ENCODE results near the gene KRT6A. TPM values are rescaled to one million over a fixed set of nuclear protein-coding genes. Genes with fewer than 3 reads are reported as not detected.

KRT6A gene
- total and polyA plus RNA-seq, 7 experiments from 2014 or later = not detected

GRCh38 chr12:52474212-52474611, 18.8 kb downstream of the KRT6A start:
- DNase-seq (no peak), ATAC-seq (no peak)
- H3K4me3 Mint-ChIP-seq = no peak overlapping the region
- Histone ChIP-seq H3K4me1 (ENCODE audit: control insufficient read depth in 2 of 2, insufficient read depth in 2 of 2, low read length in 2 of 2) (no peaks in the 10 kb centered on the region), H3K36me3 (ENCODE audit: control insufficient read depth in 2 of 3, insufficient read depth in 3 of 3, low read length in 3 of 3) (no peaks in the 10 kb centered on the region), H3K4me3 (ENCODE audit: low read length) (no peak overlapping the region), H3K27ac (ENCODE audit: low read depth, low read length) (no peak overlapping the region), H3K9me3 (ENCODE audit: control insufficient read depth in 2 of 3, low read length in 3 of 3) (no peaks in the 10 kb centered on the region), H3K27me3 (ENCODE audit: control insufficient read depth in 2 of 2, insufficient read depth in 2 of 2, low read length in 2 of 2) (no peaks in the 10 kb centered on the region)
- H3K27ac Mint-ChIP-seq = no peak overlapping the region
- H3K27me3 Mint-ChIP-seq = peaks cover 0 to 10% (median 9%) of the 10 kb centered on the region in 5 donors
- no peaks in the 10 kb centered on the region for H3K36me3 Mint-ChIP-seq
- no peaks in the 10 kb centered on the region for H3K4me1 Mint-ChIP-seq
- H3K9me3 Mint-ChIP-seq = peaks cover 0 to 4% (median 0%) of the 10 kb centered on the region in 11 donors
- CTCF ChIA-PET = no interaction called here
- intact Hi-C loops (cut with micrococcal nuclease) = no loop called here
- POLR2A ChIA-PET = no interaction called here

GRCh38 chr12:52473768-52474167, 19.3 kb downstream of the KRT6A start, which contains the start of gene KRT6C:
KRT6C (minus strand) TSS chr12:52473805; CDS start chr12:52473737, 68 bp downstream.
- peaks cover 0 to 4% (median 0%) of the 10 kb centered on the region in 11 donors for H3K9me3 Mint-ChIP-seq
- DNase-seq (no peak), ATAC-seq (no peak)
- no peaks in the 10 kb centered on the region for H3K36me3 Mint-ChIP-seq
- H3K27me3 Mint-ChIP-seq = peaks cover 2 to 10% (median 9%) of the 10 kb centered on the region in 5 donors
- no peak within 1 kb of the TSS for H3K4me3 Mint-ChIP-seq
- Histone ChIP-seq H3K27ac (ENCODE audit: low read depth, low read length) (no peak within 1 kb of the TSS), H3K9me3 (ENCODE audit: control insufficient read depth in 2 of 3, low read length in 3 of 3) (no peaks in the 10 kb centered on the region), H3K4me1 (ENCODE audit: control insufficient read depth in 2 of 2, insufficient read depth in 2 of 2, low read length in 2 of 2) (no peaks in the 10 kb centered on the region), H3K4me3 (ENCODE audit: low read length) (no peak within 1 kb of the TSS), H3K36me3 (ENCODE audit: control insufficient read depth in 2 of 3, insufficient read depth in 3 of 3, low read length in 3 of 3) (no peaks in the 10 kb centered on the region), H3K27me3 (ENCODE audit: control insufficient read depth in 2 of 2, insufficient read depth in 2 of 2, low read length in 2 of 2) (no peaks in the 10 kb centered on the region)
- intact Hi-C loops (cut with micrococcal nuclease) = no loop called here
- no peak within 1 kb of the TSS for H3K27ac Mint-ChIP-seq
- ChIA-PET CTCF (no interaction called here), POLR2A (no interaction called here)
- no peaks in the 10 kb centered on the region for H3K4me1 Mint-ChIP-seq

GRCh38 chr12:52469853-52470252, 23.2 kb downstream of the KRT6A start:
- H3K27ac ChIP-seq (ENCODE audit: low read depth, low read length) = no peak overlapping the region
- intact Hi-C loops (cut with micrococcal nuclease) = no loop called here
- ATAC-seq (no peak), DNase-seq (no peak)
- Mint-ChIP-seq H3K27ac (no peak overlapping the region), H3K27me3 (peaks cover 11 to 22% (median 14%) of the 10 kb centered on the region in 5 donors), H3K4me3 (no peak overlapping the region), H3K4me1 (no peaks in the 10 kb centered on the region), H3K9me3 (no peaks in the 10 kb centered on the region), H3K36me3 (no peaks in the 10 kb centered on the region)
- H3K9me3 ChIP-seq (ENCODE audit: control insufficient read depth in 2 of 3, low read length in 3 of 3) = no peaks in the 10 kb centered on the region
- no peaks in the 10 kb centered on the region for H3K4me1 ChIP-seq (ENCODE audit: control insufficient read depth in 2 of 2, insufficient read depth in 2 of 2, low read length in 2 of 2)
- H3K27me3 ChIP-seq (ENCODE audit: control insufficient read depth in 2 of 2, insufficient read depth in 2 of 2, low read length in 2 of 2) = no peaks in the 10 kb centered on the region
- CTCF ChIA-PET = no interaction called here
- H3K4me3 ChIP-seq (ENCODE audit: low read length) = no peak overlapping the region
- POLR2A ChIA-PET = no interaction called here
- H3K36me3 ChIP-seq (ENCODE audit: control insufficient read depth in 2 of 3, insufficient read depth in 3 of 3, low read length in 3 of 3) = no peaks in the 10 kb centered on the region

- no peaks in the 10 kb centered on the region for H3K9me3 ChIP-seq (ENCODE audit: control insufficient read depth in 2 of 3, low read length in 3 of 3)
- intact Hi-C loops (cut with micrococcal nuclease) = no loop called here
- Mint-ChIP-seq H3K9me3 (no peaks in the 10 kb centered on the region), H3K36me3 (no peaks in the 10 kb centered on the region), H3K27me3 (peaks cover 13 to 40% (median 22%) of the 10 kb centered on the region in 5 donors), H3K27ac (no peak overlapping the region), H3K4me1 (no peaks in the 10 kb centered on the region), H3K4me3 (no peak overlapping the region)
- ATAC-seq = no peak
- H3K4me3 ChIP-seq (ENCODE audit: low read length) = no peak overlapping the region
- no peaks in the 10 kb centered on the region for H3K4me1 ChIP-seq (ENCODE audit: control insufficient read depth in 2 of 2, insufficient read depth in 2 of 2, low read length in 2 of 2)
- CTCF ChIA-PET = no interaction called here
- POLR2A ChIA-PET = no interaction called here
- DNase-seq = no peak
- no peak overlapping the region for H3K27ac ChIP-seq (ENCODE audit: low read depth, low read length)
- no peaks in the 10 kb centered on the region for H3K36me3 ChIP-seq (ENCODE audit: control insufficient read depth in 2 of 3, insufficient read depth in 3 of 3, low read length in 3 of 3)
- no peaks in the 10 kb centered on the region for H3K27me3 ChIP-seq (ENCODE audit: control insufficient read depth in 2 of 2, insufficient read depth in 2 of 2, low read length in 2 of 2)
These were observed 28.2 kb downstream of the KRT6A start for GRCh38 chr12:52464897-52465296.

GRCh38 chr12:52461693-52462092, 31.4 kb downstream of the KRT6A start:
- no peak overlapping the region for H3K27ac Mint-ChIP-seq
- H3K27me3 Mint-ChIP-seq = peaks cover 8 to 54% (median 15%) of the 10 kb centered on the region in 5 donors
- ATAC-seq = no peak
- no peaks in the 10 kb centered on the region for H3K9me3 Mint-ChIP-seq
- H3K4me1 Mint-ChIP-seq = no peaks in the 10 kb centered on the region
- H3K36me3 ChIP-seq (ENCODE audit: control insufficient read depth in 2 of 3, insufficient read depth in 3 of 3, low read length in 3 of 3) = no peaks in the 10 kb centered on the region
- no peaks in the 10 kb centered on the region for H3K36me3 Mint-ChIP-seq
- no peaks in the 10 kb centered on the region for H3K9me3 ChIP-seq (ENCODE audit: control insufficient read depth in 2 of 3, low read length in 3 of 3)
- H3K4me1 ChIP-seq (ENCODE audit: control insufficient read depth in 2 of 2, insufficient read depth in 2 of 2, low read length in 2 of 2) = no peaks in the 10 kb centered on the region
- POLR2A ChIA-PET = no interaction called here
- H3K27me3 ChIP-seq (ENCODE audit: control insufficient read depth in 2 of 2, insufficient read depth in 2 of 2, low read length in 2 of 2) = no peaks in the 10 kb centered on the region
- DNase-seq = no peak
- intact Hi-C loops (cut with micrococcal nuclease) = no loop called here
- no peak overlapping the region for H3K4me3 Mint-ChIP-seq
- no peak overlapping the region for H3K27ac ChIP-seq (ENCODE audit: low read depth, low read length)
- CTCF ChIA-PET = no interaction called here
- H3K4me3 ChIP-seq (ENCODE audit: low read length) = no peak overlapping the region

GRCh38 chr12:52458861-52459260, 34.2 kb downstream of the KRT6A start:
- H3K27ac ChIP-seq (ENCODE audit: low read depth, low read length) = no peak overlapping the region
- DNase-seq (no peak), ATAC-seq (no peak)
- H3K4me3 Mint-ChIP-seq = no peak overlapping the region
- H3K9me3 ChIP-seq (ENCODE audit: control insufficient read depth in 2 of 3, low read length in 3 of 3) = no peaks in the 10 kb centered on the region
- H3K36me3 Mint-ChIP-seq = no peaks in the 10 kb centered on the region
- no peaks in the 10 kb centered on the region for H3K4me1 ChIP-seq (ENCODE audit: control insufficient read depth in 2 of 2, insufficient read depth in 2 of 2, low read length in 2 of 2)
- H3K27ac Mint-ChIP-seq = no peak overlapping the region
- intact Hi-C loops (cut with micrococcal nuclease) = no loop called here
- H3K27me3 ChIP-seq (ENCODE audit: control insufficient read depth in 2 of 2, insufficient read depth in 2 of 2, low read length in 2 of 2) = no peaks in the 10 kb centered on the region
- peaks cover 0 to 8% (median 0%) of the 10 kb centered on the region in 7 donors for H3K4me1 Mint-ChIP-seq
- ChIA-PET CTCF (no interaction called here), POLR2A (no interaction called here)
- peaks cover 8 to 49% (median 15%) of the 10 kb centered on the region in 5 donors for H3K27me3 Mint-ChIP-seq
- H3K9me3 Mint-ChIP-seq = no peaks in the 10 kb centered on the region
- no peak overlapping the region for H3K4me3 ChIP-seq (ENCODE audit: low read length)
- H3K36me3 ChIP-seq (ENCODE audit: control insufficient read depth in 2 of 3, insufficient read depth in 3 of 3, low read length in 3 of 3) = no peaks in the 10 kb centered on the region

GRCh38 chr12:52455821-52456220, 37.2 kb downstream of the KRT6A start:
- Histone ChIP-seq H3K36me3 (ENCODE audit: control insufficient read depth in 2 of 3, insufficient read depth in 3 of 3, low read length in 3 of 3) (no peaks in the 10 kb centered on the region), H3K9me3 (ENCODE audit: control insufficient read depth in 2 of 3, low read length in 3 of 3) (no peaks in the 10 kb centered on the region), H3K27me3 (ENCODE audit: control insufficient read depth in 2 of 2, insufficient read depth in 2 of 2, low read length in 2 of 2) (no peaks in the 10 kb centered on the region), H3K27ac (ENCODE audit: low read depth, low read length) (no peak overlapping the region), H3K4me3 (ENCODE audit: low read length) (no peak overlapping the region), H3K4me1 (ENCODE audit: control insufficient read depth in 2 of 2, insufficient read depth in 2 of 2, low read length in 2 of 2) (no peaks in the 10 kb centered on the region)
- DNase-seq (no peak), ATAC-seq (no peak)
- H3K4me1 Mint-ChIP-seq = peaks cover 0 to 8% (median 0%) of the 10 kb centered on the region in 7 donors
- H3K4me3 Mint-ChIP-seq = no peak overlapping the region
- ChIA-PET CTCF (no interaction called here), POLR2A (no interaction called here)
- intact Hi-C loops (cut with micrococcal nuclease) = no loop called here
- no peak overlapping the region for H3K27ac Mint-ChIP-seq
- no peaks in the 10 kb centered on the region for H3K36me3 Mint-ChIP-seq
- peaks cover 0 to 43% (median 11%) of the 10 kb centered on the region in 5 donors for H3K27me3 Mint-ChIP-seq
- H3K9me3 Mint-ChIP-seq = no peaks in the 10 kb centered on the region

Measured in naive thymus-derived CD4-positive, alpha-beta T cell (primary cell).